HG03045 (cell line): ENCODE data around the gene SH3RF1.
A peak's percentile ranks its signal among the peaks of the same experiment; 100 is the strongest.
"Not testable (repeated sequence)": the region's sequence is repeated elsewhere in the genome, so short reads cannot be mapped to it uniquely, and the experiment has no call there.

Experiments
- ATAC-seq: cut with Tn5 transposase; IDR thresholded peaks from one replicate; pipeline ENCODE4 v1.9.1; 2021; ENCODE audit warnings: mild to moderate bottlenecking, moderate library complexity; ENCODE audit not compliant: unreplicated experiment

Gene SH3RF1

GRCh38 chr4:169202878-169203277, 67.9 kb downstream of the SH3RF1 start:
- no peak for ATAC-seq

- no peak for ATAC-seq
Measured at GRCh38 chr4:169202145-169202699, 68.5 kb downstream of the SH3RF1 start.

GRCh38 chr4:169201222-169202144, 69.3 kb downstream of the SH3RF1 start:
- ATAC-seq: no peak

- no peak for ATAC-seq
Measured at GRCh38 chr4:169200361-169201030, 70.3 kb downstream of the SH3RF1 start.

- no peak for ATAC-seq
Measured at GRCh38 chr4:169199184-169199583, 71.6 kb downstream of the SH3RF1 start.

- no peak for ATAC-seq
Measured at GRCh38 chr4:169198167-169198566, 72.6 kb downstream of the SH3RF1 start.

- not testable (repeated sequence) for ATAC-seq
Measured at GRCh38 chr4:169197206-169197605, 73.5 kb downstream of the SH3RF1 start.

GRCh38 chr4:169195032-169195431, 75.7 kb downstream of the SH3RF1 start:
- no peak for ATAC-seq

- not testable (repeated sequence) for ATAC-seq
Measured at GRCh38 chr4:169189968-169190367, 80.8 kb downstream of the SH3RF1 start.

- peak; percentile 78 for ATAC-seq
Measured at GRCh38 chr4:169189372-169189771, 81.4 kb downstream of the SH3RF1 start.

GRCh38 chr4:169188204-169188603, 82.6 kb downstream of the SH3RF1 start:
- no peak for ATAC-seq

GRCh38 chr4:169185133-169185956, 85.4 kb downstream of the SH3RF1 start:
- no peak for ATAC-seq

- no peak for ATAC-seq
Measured at GRCh38 chr4:169184686-169185085, 86.1 kb downstream of the SH3RF1 start.

GRCh38 chr4:169184236-169184635, 86.5 kb downstream of the SH3RF1 start:
- no peak for ATAC-seq

- ATAC-seq: no peak
Measured at GRCh38 chr4:169183581-169183980, 87.2 kb downstream of the SH3RF1 start.

GRCh38 chr4:169179609-169180521, 90.9 kb downstream of the SH3RF1 start:
- no peak for ATAC-seq

- not testable (repeated sequence) for ATAC-seq
Measured at GRCh38 chr4:169178092-169178491, 92.7 kb downstream of the SH3RF1 start.

GRCh38 chr4:169175476-169175875, 95.3 kb downstream of the SH3RF1 start:
- ATAC-seq: no peak

GRCh38 chr4:169175035-169175434, 95.7 kb downstream of the SH3RF1 start:
- no peak for ATAC-seq

GRCh38 chr4:169174247-169174646, 96.5 kb downstream of the SH3RF1 start:
- no peak for ATAC-seq
